Activated naive CD4-positive, alpha-beta T cell treated with Interleukin-2 at 50 U/mL for 16 hours (primary cell): ENCODE measurements around the gene NFKBIB.
"Not testable (repeated sequence)": the region's sequence is repeated elsewhere in the genome, so short reads cannot be mapped to it uniquely, and the experiment has no call there.

Source experiments
- DNase-seq: peaks from one replicate; pipeline ENCODE4 v3.0.0-alpha.2; 2020

NFKBIB gene, protein sequence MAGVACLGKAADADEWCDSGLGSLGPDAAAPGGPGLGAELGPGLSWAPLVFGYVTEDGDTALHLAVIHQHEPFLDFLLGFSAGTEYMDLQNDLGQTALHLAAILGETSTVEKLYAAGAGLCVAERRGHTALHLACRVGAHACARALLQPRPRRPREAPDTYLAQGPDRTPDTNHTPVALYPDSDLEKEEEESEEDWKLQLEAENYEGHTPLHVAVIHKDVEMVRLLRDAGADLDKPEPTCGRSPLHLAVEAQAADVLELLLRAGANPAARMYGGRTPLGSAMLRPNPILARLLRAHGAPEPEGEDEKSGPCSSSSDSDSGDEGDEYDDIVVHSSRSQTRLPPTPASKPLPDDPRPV

DNA sequence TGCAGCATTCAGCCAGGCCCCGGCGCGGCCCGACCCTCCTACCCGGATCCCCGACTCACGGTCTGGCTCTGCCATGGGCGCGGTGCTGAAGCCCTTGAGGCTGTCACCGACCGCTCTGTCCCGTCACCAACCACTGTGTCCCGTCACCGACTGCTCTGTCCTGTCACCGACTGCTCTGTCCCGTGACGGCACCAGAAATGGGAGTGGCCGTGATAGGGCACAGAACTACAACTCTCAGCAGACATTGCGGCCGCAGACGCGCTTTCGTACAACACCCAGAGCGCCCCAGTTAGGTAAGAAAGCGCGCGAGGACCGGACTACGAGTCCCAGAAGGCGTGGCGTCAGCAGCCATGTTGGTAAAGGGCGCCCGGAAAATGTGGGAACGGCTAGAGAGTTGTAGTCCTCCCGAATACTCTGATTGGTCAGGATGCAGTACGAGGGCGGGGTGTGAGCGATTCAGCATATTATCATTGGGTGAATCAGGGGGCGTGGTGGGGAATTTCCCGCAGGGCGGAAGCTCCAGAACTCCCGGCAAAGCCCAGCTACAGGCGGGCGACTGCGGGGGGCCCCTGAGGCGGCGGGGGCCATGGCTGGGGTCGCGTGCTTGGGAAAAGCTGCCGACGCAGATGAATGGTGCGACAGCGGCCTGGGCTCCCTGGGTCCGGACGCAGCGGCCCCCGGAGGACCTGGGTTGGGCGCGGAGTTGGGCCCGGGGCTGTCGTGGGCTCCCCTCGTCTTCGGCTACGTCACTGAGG, at the start of gene NFKBIB, which contains the start of gene SIRT2:
Gene NFKBIB, plus strand, starts transcription at position 523 of the 755 bp plus-strand sequence. Its CDS starts 64 bp downstream, at position 587.
Gene SIRT2, minus strand, starts transcription at position 172 of the 755 bp plus-strand sequence. Its CDS starts 97 bp downstream, at position 75.
- DNase-seq: peak; percentile 99

DNA sequence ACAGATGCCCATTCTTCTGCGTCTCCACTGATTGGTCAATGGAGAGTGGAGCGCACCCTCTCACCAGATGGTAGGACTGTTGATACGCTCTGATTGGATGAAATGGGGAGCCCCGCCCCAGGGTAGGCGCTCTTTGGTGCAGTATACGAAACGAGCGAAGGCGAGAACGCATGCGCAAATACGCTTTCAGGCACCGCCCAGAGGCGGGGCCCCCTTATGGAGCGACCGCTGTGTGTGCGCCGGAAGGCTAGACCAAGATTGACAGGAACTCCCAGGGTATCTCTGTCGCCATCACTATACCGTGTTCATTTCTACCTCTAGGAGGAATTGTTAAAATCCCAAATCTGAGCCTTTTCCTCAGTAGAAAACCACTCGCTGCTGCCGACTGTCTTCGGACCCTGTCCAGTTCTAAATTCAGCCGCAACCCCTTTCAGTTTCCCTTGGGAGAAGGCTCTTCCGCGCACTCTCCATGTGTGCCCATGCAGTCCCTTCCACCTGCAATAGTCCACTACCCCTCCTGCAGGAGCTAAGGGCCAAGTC, 49.3 kb upstream of the NFKBIB start:
- no peak for DNase-seq

DNA sequence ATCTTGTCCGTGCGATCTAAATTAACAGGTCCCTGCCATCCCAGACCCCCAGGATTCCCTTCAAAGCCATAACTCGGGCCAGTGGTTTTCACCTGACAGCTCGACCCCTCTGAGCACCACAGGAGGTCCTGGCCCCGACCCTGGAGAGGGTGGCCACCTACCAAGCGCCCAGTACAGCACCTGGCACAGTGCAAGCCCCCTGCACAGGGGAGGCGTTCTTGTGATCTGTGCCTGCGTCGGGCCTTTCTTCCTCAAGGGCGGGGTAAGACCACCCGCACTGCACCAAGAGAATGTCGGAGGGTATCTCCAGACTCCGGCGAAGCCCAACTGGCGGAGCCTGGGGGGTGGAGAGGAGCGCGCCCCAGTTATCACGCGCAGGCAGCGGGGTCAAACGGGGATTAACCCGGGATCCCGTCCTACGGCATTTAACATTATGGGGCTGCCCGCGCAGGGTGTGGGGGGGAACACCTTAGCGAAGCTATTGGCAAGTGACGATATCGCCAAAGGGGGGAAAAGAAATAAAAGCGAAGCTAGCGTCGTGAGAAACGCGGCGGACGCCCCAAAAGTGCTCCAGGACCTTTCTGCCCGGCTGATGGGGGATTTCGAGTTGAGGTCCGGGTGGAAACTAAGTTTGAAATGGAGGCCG, 48.7 kb upstream of the NFKBIB start:
- DNase-seq: peak; percentile 34

DNA sequence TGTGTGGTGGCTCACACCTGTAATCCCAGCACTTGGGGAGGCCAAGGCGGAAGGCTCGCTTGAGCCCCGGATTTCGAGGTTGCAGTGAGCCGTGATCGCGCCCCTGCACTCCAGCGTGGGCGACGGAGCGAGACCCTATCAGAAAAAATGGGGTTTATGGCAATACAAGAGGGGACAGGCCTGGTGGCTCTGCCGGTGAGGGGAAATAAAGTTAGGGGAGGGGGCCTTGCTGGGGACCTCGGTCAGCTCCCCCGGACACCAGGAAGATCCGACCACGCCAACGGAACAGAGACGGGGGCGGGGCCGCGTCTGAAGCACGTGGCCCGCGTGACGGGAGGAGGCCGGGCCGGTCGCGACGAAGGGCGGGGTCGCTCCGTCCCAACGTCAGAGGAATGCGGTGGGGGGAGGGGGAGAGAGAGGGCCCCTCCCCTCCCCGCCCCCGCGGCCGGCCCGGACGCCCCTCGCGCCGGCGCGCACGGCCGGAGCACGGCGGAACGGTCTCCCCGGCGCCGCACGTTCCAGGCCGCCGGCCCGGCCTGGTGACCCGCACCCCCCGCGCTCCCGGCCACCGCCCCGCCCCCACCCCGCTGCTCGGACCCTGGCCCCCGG, 48.0 kb upstream of the NFKBIB start:
- peak; percentile 90 for DNase-seq

DNA sequence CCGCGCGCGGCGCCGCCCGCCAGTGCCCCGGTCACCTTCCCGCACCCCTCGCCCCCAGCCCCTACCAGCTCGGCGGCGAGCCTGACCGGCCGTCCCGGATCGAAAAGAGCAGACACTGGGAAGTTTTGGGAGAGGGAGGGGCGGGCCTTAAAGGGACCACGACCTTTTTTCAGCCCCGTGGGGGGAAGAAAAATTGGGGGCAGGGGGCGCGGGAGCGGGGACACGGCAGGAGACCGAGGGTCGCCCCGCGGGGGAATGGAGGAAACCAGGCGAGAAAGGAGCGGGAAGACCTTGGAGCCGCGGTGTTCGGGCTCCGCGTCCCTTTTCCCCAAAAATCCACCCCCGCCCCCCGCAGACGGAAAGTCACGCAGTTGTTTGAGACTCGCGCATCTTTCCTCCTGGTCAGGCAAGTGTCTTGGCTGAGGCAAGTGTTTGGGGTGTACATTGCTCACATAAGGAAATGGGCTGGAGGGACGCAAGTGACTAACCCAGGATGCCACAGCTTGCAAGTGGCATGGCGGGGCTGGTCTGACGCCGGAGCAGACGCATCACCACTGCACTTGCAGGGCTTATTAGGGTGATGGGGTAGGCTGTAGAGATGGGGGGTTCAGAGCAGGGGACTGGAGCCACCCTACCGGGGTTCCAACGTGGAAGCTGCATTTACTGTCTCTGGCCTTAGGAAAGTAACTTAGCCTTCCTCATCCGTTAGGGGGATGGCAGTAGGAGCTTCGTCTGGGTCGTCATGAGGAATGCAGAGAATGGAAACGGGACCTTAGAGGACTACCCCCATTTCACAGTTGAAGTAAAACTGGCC, 47.3 kb upstream of the NFKBIB start:
- peak; percentile 70 for DNase-seq

DNA sequence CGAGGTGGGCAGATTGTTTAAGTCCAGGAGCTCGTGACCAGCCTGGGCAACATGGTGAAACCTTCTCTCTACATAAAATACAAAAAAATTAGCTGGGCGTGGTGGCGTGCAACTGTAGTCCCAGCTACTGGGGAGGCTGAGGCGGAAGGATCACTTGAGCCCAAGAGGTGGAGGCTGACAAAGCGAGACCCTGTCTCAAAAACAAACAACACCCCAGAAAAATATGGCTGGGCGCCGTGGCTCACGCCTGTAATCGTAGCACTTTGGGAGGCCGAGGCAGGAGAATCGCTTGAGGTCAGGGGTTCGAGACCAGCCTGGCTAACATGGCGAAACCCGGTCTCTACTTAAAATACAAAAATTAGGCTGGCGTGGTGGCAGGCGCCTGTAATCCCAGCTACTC, 46.6 kb upstream of the NFKBIB start:
- no peak for DNase-seq

DNA sequence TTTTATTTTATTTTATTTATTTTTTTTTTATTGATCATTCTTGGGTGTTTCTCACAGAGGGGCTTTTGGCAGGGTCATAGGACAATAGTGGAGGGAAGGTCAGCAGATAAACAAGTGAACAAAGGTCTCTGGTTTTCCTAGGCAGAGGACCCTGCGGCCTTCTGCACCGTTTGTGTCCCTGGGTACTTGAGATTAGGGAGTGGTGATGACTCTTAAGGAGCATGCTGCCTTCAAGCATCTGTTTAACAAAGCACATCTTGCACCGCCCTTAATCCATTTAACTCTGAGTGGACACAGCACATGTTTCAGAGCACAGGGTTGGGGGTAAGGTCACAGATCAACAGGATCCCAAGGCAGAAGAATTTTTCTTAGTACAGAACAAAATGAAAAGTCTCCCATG, 44.8 kb upstream of the NFKBIB start:
- DNase-seq: not testable (repeated sequence)

DNA sequence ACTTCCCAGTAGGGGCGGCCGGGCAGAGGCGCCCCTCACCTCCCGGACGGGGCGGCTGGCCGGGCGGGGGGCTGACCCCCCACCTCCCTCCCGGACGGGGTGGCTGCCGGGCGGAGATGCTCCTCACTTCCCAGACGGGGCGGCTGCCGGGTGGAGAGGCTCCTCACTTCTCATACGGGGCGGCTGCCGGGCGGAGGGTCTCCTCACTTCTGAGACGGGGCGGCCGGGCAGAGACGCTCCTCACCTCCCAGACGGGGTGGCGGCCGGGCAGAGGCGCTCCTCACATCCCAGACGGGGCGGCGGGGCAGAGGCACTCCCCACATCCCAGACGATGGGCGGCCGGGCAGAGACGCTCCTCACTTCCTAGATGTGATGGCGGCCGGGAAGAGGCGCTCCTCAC, 44.0 kb upstream of the NFKBIB start:
- DNase-seq: not testable (repeated sequence)

DNA sequence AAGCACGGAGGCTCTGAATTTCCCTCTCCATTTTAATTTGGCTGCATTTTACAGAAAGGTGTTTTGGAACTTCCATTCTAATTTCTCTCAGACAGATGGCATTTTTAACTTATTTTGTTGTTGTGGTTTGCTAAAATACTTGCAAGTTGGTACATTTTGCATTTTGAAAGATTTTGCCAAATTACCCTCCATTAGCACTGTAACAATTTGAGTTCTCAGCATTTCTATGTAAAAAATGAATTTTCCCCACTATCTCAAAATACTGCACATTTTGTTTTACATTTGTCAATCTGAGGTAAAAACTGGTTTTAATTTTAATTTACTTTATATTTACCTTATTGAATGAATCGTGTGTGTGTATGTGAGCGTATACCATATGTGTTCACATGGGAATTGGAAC, 43.0 kb upstream of the NFKBIB start:
- DNase-seq: no peak

DNA sequence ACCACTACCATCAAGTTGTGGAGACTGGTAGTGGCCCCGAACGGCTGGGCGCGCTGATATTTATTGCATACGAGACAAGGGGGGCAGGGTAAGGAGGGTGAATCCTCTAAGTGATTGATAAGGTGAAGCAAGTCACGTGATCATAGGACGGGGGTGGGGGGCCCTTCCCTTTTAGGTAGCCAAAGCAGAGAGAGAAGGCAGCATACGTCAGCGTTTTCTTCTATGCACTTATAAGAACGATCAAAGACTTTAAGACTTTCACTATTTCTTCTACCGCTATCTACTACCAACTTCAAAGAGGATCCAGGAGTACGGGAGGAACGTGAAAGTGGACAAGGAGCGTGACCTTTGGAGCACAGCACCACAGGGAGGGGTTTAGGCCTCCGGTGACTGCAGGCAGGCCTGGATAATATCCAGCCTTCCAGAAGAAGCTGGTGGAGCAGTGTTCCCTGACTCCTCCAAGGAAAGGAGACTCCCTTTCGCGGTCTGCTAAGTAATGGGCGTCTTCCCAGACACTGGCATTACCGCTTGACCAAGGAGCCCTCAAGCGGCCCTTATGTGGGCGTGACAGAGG, 40.1 kb upstream of the NFKBIB start:
- not testable (repeated sequence) for DNase-seq

DNA sequence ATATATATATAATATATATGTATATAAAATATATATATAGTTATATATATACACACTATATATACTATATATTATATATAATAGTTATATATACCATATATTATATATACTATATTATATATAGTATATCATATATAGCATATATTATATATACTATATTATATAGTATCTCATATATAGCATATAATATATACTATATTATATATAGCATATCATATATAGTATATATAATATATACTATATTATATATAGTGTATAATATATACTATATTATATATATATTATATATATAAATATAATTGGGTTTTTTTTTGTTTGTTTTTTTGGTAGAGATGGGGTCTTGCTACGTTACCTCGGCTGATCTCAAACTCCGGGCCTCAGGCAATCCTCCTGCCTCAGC, 38.4 kb upstream of the NFKBIB start:
- DNase-seq: no peak

DNA sequence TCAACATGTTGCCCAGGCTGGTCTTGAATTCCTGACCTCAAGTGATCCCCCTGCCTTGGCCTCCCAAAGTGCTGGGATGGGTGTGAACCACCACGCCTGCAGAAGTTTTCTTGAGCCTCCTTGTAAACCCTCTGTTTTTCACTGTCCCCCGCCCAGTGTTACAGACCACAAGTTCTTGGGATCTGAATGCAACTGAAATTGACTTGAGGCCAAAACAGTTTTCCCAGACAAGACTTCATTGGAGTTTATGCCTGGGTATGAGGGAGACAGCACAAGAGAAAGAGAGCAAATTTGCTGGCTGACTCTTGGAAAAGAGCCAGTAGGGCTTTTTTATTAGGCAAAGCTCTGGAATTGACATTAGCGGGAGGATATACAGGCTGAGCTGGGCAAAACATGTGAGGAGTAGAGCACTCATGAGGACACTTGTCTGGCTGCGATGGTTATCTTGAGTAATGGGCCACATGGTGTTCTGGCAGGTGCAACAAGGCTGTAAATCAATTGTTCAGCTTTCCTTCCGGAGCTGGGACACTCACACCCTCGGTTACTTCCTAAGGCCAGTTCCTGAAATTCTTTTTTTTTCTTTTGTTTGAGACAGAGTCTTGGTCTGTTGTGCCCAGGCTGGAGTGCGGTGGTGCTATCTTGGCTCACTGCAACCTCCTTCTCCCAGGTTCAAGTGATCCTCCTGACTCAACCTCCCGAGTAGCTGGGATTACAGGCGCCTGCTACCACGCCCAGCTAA, 37.3 kb upstream of the NFKBIB start:
- no peak for DNase-seq

DNA sequence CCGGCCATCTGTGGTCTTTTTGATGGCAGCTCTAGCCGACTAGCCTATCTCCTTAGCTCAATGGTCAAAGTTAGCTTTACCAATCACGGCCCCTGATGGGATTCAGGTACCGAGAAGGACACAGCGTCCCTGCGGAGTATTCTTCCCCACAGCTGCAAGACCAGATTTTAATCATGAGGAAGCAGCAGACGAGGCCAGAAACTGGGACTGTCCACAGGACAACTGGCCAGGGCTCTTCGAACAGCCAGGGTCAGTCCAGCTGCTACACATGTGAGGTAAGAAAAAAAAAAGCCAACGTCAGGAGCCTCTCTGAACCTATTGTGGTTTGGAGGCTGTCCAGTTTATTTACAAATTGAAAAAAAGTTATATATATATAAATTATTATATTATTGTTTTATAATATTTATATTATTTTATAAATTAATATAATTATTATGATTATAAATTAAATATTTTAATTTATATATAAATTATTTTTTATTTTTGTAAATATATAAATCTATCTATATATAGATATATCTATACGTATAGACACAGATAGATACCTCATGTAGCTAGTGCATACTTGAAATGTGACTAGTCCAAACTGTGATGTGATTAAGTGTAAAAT, 32.5 kb upstream of the NFKBIB start:
- no peak for DNase-seq

DNA sequence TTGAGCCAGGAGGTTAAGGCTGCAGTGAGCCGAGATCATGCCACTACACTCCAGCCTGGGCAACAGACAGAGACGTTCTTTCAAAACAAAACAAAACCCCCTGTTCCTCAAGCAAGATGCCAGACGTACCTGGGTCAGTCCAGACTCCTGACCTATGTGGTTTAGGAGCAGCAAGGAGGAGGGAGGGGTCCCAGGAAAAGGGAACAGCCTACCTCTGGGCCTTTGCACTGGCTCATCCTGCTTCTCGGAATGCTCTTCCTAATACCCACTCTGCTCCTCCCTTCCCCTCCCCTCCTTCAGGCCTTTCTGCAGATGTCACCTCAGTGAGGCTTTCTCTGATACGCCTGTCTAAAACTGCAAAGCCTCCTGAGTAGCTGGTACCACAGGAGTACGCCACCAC, 31.2 kb upstream of the NFKBIB start:
- no peak for DNase-seq

DNA sequence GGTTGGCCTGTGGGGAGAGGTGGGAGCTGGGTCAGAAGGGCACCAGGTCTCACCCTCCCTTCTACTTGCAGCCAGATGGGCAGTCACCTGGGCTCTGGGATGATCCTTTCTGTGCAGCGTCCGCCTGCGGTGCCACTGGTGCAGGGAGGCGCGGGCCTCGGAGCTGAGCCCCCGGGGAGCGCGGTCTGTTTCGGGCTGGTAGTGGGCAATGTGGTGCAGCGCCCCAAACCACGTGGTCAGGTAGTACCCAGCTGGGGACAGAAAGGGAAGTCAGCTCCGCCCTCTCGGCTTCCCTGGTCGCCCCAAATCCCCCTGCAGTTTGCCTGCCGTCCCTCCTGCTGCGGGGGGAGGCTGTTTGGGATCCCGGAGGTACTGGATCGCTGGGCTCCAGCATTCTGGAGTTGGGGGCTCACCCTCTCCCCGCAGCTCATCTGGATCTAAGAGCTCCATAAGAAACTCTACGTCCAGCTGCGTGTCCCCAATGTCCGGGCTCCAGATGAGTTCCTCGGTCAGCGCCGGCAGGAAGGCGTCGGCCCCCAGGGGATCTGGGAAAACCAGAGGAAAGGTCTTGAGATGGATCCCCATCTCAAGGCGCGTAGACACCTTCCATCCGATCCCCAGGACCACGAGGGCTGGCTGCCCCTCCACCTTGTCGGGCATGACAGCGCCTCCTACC, 30.5 kb upstream of the NFKBIB start:
- DNase-seq: no peak

DNA sequence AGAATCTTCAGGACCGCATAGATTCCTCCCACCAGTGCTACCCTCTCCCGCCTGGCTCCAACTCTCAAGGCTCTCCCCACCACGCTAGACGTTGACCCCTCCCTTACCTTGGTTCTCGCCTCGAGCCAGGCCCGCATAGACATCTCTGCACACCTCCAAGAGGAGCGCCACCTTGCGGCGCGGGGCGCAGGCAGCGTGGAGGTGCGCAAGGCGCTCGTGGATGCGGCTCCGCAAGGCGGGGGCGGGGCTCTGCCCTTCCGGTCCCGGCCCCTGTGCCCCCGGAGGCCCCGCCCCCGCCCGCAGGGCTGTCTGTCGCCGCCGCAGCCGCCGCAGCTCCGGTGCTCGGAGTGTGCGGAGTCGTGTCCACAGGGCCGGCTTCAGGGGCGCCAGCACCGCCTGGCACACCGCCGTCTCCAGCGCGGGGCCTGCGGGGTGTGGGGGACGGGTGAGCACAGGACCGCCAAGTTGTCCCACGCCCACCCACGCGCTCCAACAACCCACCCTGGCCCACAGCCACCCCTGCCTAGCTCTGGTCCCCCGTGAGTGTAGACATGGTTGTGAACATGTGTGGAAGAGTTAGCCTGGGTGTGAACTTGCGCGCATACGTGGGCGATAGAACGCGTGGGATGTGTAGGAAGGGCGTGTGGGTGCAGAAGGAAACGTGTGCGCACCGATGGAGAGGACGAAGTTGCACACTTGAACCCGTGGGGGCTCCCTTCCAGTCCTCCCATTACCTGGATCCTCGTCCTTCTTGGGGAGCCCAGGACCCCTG, 29.7 kb upstream of the NFKBIB start:
- DNase-seq: peak; percentile 93

DNA sequence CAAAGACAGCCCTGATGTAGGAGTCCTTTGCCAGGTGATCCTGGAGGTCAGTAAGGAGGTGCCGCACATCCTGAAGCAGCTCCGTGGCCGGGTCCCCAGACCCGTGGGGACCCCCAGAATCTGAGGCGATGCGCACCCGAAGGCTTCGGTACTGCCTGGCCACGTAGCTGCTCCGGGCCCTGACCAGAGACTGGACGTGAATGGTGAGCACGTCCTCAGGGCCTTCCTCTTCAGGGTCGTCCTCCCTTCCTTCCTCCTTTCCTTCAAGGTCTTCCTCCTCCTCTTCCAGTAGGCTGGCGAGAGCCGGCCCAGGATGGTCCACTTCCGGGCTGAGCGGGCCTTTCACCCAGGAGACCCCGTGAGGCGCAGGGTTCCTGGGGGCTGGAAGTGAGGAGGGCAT, 29.2 kb upstream of the NFKBIB start:
- DNase-seq: no peak

DNA sequence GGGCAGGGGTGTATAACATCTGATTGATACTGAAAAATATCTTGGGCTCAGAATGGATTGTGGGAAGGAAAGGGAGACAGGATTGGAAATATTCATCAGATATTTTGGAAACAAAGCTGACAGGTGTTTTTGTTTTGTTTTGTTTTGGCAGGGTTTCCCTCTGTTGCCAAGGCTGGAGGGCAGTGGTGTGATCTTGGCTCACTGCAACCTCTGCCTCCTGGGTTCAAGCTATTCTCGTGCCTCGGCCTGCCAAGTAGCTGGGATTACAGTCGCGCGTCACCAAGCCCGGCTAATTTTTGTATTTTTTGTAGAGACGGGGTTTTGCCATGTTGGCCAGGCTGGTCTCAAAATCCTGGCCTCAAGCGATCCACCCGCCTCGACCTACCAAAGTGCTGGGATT, 26.4 kb upstream of the NFKBIB start:
- DNase-seq: not testable (repeated sequence)
